OCI-LY3 (cell line): ENCODE measurements around the gene DPYSL4.

ENCODE experiments used
- CTCF ChIP-seq: fragments of 200-600, 300-600 bp; sonication (generic); IDR thresholded peaks from 2 replicates; pipeline ENCODE4 v1.5.1; 2014; ENCODE audit warnings: antibody characterized with exemption, low read length, low read depth
- EZH2phosphoT487 ChIP-seq: fragments of 200-600 bp; shearing (Covaris generic); IDR thresholded peaks from 2 replicates; pipeline ENCODE4 v1.6.1; 2018; ENCODE audit warnings: antibody characterized with exemption, mixed run types, low read depth

- no peak for TF ChIP-seq CTCF
- TF ChIP-seq EZH2phosphoT487, result no peak
These were observed 43.2 kb downstream of the DPYSL4 start for GRCh38 chr10:132229834-132230556.
